ENCODE data around the gene SETD2. TPM values are rescaled to one million over a fixed set of nuclear protein-coding genes. Genes with fewer than 3 reads are reported as not detected.

The SETD2 gene
- total RNA-seq, 1 experiment from 2014 or later: 47.7 TPM

DNA sequence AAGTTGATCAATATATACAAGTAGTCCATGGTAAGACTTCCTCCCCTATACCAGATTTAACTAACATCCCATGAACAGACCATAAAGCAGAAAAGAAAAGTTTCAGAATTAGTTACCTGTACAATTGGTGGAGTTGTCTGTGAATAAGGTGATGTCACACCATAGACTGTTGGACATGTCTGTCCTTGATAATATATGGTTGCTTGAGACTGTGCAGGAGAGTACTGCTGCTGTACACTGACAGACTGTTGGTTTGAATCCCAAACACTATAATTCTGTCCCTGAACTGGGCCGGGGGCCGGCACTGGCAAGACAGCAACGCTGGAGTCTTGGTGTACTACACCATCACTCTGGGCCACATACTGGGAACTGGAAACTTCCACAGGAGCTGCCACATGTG, 107.2 kb downstream of the SETD2 start:
- H3K4me1 ChIP-seq (replicated peaks; ENCODE audit: insufficient read depth): no peaks in the 10 kb centered on the region
- TF ChIP-seq EZH2 (IDR thresholded peaks at IDR 0.05; ENCODE audit: low read depth): no peak
- TF ChIP-seq, protein P1, sequence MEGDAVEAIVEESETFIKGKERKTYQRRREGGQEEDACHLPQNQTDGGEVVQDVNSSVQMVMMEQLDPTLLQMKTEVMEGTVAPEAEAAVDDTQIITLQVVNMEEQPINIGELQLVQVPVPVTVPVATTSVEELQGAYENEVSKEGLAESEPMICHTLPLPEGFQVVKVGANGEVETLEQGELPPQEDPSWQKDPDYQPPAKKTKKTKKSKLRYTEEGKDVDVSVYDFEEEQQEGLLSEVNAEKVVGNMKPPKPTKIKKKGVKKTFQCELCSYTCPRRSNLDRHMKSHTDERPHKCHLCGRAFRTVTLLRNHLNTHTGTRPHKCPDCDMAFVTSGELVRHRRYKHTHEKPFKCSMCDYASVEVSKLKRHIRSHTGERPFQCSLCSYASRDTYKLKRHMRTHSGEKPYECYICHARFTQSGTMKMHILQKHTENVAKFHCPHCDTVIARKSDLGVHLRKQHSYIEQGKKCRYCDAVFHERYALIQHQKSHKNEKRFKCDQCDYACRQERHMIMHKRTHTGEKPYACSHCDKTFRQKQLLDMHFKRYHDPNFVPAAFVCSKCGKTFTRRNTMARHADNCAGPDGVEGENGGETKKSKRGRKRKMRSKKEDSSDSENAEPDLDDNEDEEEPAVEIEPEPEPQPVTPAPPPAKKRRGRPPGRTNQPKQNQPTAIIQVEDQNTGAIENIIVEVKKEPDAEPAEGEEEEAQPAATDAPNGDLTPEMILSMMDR (conservative IDR thresholded peaks at IDR 0.05): no peak
- H3K4me2 ChIP-seq: no peak overlapping the region
- CTCF ChIA-PET: no interaction called here
- intact Hi-C loops (cut with micrococcal nuclease; ENCODE audit: unreplicated experiment): no loop called here
- H3K4me3 ChIP-seq: no peak overlapping the region
- H3F3A ChIP-seq (ENCODE audit: insufficient read depth, low read depth): no peaks in the 10 kb centered on the region
- no peaks in the 10 kb centered on the region for H4K20me1 ChIP-seq (ENCODE audit: insufficient read depth)
- H2AFZ ChIP-seq: no peak overlapping the region
- H3K27ac ChIP-seq: no peak overlapping the region
- H3K79me2 ChIP-seq (ENCODE audit: low read depth): 0 out of 2 replicates have a peak, but pooled peaks cover 6% of the 10 kb centered on the region
- no peak for DNase-seq
- no TSS peak for BruUV-seq (replicated peaks)
- POLR2A ChIA-PET (ENCODE audit: unreplicated experiment): no interaction called here
- no peaks in the 10 kb centered on the region for H3K9me3 ChIP-seq (ENCODE audit: insufficient read depth, low read depth)
- H3K9me2 ChIP-seq (ENCODE audit: insufficient read depth): no peaks in the 10 kb centered on the region
- no peaks in the 10 kb centered on the region for H3K27me3 ChIP-seq (ENCODE audit: insufficient read depth, low read depth)
- peaks cover 3% of the 10 kb centered on the region; the same call in 1 of the 2 replicates for H3K36me3 ChIP-seq (ENCODE audit: low read depth)

DNA sequence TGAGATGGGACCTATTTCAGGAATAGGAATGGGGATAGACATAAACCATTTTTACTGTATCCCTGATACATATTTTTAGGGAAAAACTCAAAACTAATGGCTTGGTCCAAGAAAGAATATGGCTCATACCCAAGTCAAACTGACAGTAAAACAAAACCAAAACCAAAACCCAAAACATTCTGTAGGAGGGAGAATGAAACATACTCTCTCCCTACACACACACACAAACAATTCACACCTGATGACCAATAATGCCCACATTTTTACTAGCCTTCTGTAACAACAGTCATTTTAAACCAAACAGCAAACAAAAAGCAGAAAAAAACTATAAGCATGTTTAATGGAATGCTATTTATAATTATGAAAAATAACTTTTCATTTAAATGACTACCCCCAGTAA, 109.5 kb downstream of the SETD2 start:
- H3K4me1 ChIP-seq (replicated peaks; ENCODE audit: insufficient read depth): no peaks in the 10 kb centered on the region
- no peaks in the 10 kb centered on the region for H4K20me1 ChIP-seq (ENCODE audit: insufficient read depth)
- CTCF ChIA-PET: no interaction called here
- H2AFZ ChIP-seq: no peak overlapping the region
- H3K27ac ChIP-seq: no peak overlapping the region
- no peak overlapping the region for H3K4me3 ChIP-seq
- intact Hi-C loops (cut with micrococcal nuclease; ENCODE audit: unreplicated experiment): no loop called here
- no peaks in the 10 kb centered on the region for H3K9me3 ChIP-seq (ENCODE audit: insufficient read depth, low read depth)
- no peaks in the 10 kb centered on the region for H3K9me2 ChIP-seq (ENCODE audit: insufficient read depth)
- no peaks in the 10 kb centered on the region for H3K36me3 ChIP-seq (ENCODE audit: low read depth)
- H3K79me2 ChIP-seq (ENCODE audit: low read depth): 0 out of 2 replicates have a peak, but pooled peaks cover 10% of the 10 kb centered on the region
- H3F3A ChIP-seq (ENCODE audit: insufficient read depth, low read depth): no peaks in the 10 kb centered on the region; the same call in 1 of the 2 replicates
- no peaks in the 10 kb centered on the region for H3K27me3 ChIP-seq (ENCODE audit: insufficient read depth, low read depth)
- POLR2A ChIA-PET (ENCODE audit: unreplicated experiment): no interaction called here
- TF ChIP-seq, protein P1 (conservative IDR thresholded peaks at IDR 0.05): no peak
- TF ChIP-seq EZH2 (IDR thresholded peaks at IDR 0.05; ENCODE audit: low read depth): no peak
- no peak for DNase-seq
- H3K4me2 ChIP-seq: no peak overlapping the region
- no TSS peak for BruUV-seq (replicated peaks)

DNA sequence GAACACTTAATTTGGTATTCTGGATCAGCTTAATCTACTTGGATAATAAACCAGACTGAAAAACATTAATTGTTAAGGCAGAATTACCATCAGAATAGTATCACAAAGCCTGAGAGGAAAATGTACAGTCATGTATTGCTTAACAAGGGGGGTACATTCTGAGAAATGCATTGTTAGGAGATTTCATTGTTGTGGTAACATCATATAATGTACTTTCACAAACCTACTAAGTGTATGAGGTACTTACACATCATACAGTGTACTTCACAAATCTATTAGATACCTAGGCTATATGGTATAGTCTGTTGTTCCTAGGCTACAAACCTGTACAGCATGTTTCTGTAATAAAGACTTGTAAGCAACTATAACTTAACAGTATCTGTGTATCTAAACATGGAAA, 116.2 kb downstream of the SETD2 start:
- H3K27me3 ChIP-seq (ENCODE audit: insufficient read depth, low read depth): no peaks in the 10 kb centered on the region
- intact Hi-C loops (cut with micrococcal nuclease; ENCODE audit: unreplicated experiment): no loop called here
- CTCF ChIA-PET: no interaction called here
- no peak overlapping the region for H3K4me2 ChIP-seq
- DNase-seq: no peak
- no peaks in the 10 kb centered on the region for H3K9me3 ChIP-seq (ENCODE audit: insufficient read depth, low read depth)
- H3F3A ChIP-seq (ENCODE audit: insufficient read depth, low read depth): no peaks in the 10 kb centered on the region; the same call in 1 of the 2 replicates
- no peaks in the 10 kb centered on the region for H3K9me2 ChIP-seq (ENCODE audit: insufficient read depth)
- no peaks in the 10 kb centered on the region for H4K20me1 ChIP-seq (ENCODE audit: insufficient read depth)
- H2AFZ ChIP-seq: no peak overlapping the region
- BruUV-seq (replicated peaks): no TSS peak
- TF ChIP-seq EZH2 (IDR thresholded peaks at IDR 0.05; ENCODE audit: low read depth): no peak
- TF ChIP-seq, protein P1 (conservative IDR thresholded peaks at IDR 0.05): no peak
- H3K4me1 ChIP-seq (replicated peaks; ENCODE audit: insufficient read depth): no peaks in the 10 kb centered on the region
- POLR2A ChIA-PET (ENCODE audit: unreplicated experiment): no interaction called here
- no peaks in the 10 kb centered on the region for H3K36me3 ChIP-seq (ENCODE audit: low read depth)
- peak overlapping the region; percentile 32; the same call in 1 of the 2 replicates for H3K27ac ChIP-seq
- H3K79me2 ChIP-seq (ENCODE audit: low read depth): 0 out of 2 replicates have a peak, but pooled peaks cover 4% of the 10 kb centered on the region
- no peak overlapping the region for H3K4me3 ChIP-seq

Measured in PC-9 (cell line).